HT1080 (cell line): ENCODE measurements around the gene CASP12. TPM values are rescaled to one million over a fixed set of nuclear protein-coding genes. Genes with fewer than 3 reads are reported as not detected.

Experiments
- DNase-seq: peaks from one replicate; pipeline ENCODE4 v3.0.0-alpha.2; 2015; ENCODE audit warnings: low read depth
- total RNA-seq: library from RNA; depleted of rRNA; stranded (reverse); fragments of >200 nt; shearing (Covaris generic); gene quantifications from 2 replicates; pipeline ENCODE4 v1.2.3, GENCODE V29; 2014

CASP12 gene
- total RNA-seq, 1 experiment from 2014 or later = not detected

- peak; percentile 14 for DNase-seq
Measured at GRCh38 chr11:104892723-104893511, 5.3 kb downstream of the CASP12 start.

GRCh38 chr11:104891135-104891534 lies 7.1 kb downstream of the CASP12 start:
- peak; percentile 42 for DNase-seq

- DNase-seq = no peak
Measured at GRCh38 chr11:104883342-104883741, 14.9 kb downstream of the CASP12 start.

GRCh38 chr11:104881117-104881794 lies 17.0 kb downstream of the CASP12 start:
- DNase-seq = no peak

GRCh38 chr11:104879514-104880190 lies 18.6 kb downstream of the CASP12 start:
- DNase-seq = no peak

GRCh38 chr11:104876861-104877431 lies 21.3 kb downstream of the CASP12 start:
- DNase-seq = no peak

GRCh38 chr11:104876324-104876723 lies 21.9 kb downstream of the CASP12 start:
- no peak for DNase-seq

GRCh38 chr11:104873252-104873651 lies 25.0 kb downstream of the CASP12 start:
- DNase-seq = no peak

GRCh38 chr11:104872393-104872792 lies 25.9 kb downstream of the CASP12 start:
- DNase-seq = no peak

GRCh38 chr11:104870910-104871309 lies 27.4 kb downstream of the CASP12 start:
- DNase-seq = no peak

GRCh38 chr11:104866815-104867214 lies 31.4 kb downstream of the CASP12 start:
- DNase-seq = no peak

- no peak for DNase-seq
Measured at GRCh38 chr11:104858882-104859775, 39.1 kb downstream of the CASP12 start.

GRCh38 chr11:104856607-104857006 lies 41.7 kb downstream of the CASP12 start:
- DNase-seq = no peak

- no peak for DNase-seq
Measured at GRCh38 chr11:104855965-104856364, 42.3 kb downstream of the CASP12 start.

- DNase-seq = no peak
Measured at GRCh38 chr11:104853276-104853675, 45.0 kb downstream of the CASP12 start.

- no peak for DNase-seq
Measured at GRCh38 chr11:104852811-104853210, 45.4 kb downstream of the CASP12 start.

GRCh38 chr11:104846216-104846615 lies 52.0 kb downstream of the CASP12 start:
- no peak for DNase-seq

- DNase-seq = no peak
Measured at GRCh38 chr11:104844451-104844850, 53.8 kb downstream of the CASP12 start.

GRCh38 chr11:104843150-104843836 lies 55.0 kb downstream of the CASP12 start:
- no peak for DNase-seq

- no peak for DNase-seq
Measured at GRCh38 chr11:104841973-104842525, 56.2 kb downstream of the CASP12 start.
